Common myeloid progenitor, CD34-positive (primary cell): ENCODE data around the gene HDAC9.

Experiments used
- CTCF ChIA-PET: fragments of 350-600 bp; sonication (Branson Sonifier 250); formaldehyde crosslinking; loops from one replicate; lab custom pipeline; 2021; ENCODE audit warnings: antibody characterized with exemption; lab: Charles Lee
- POLR2A ChIA-PET: fragments of 350-600 bp; sonication (Branson Sonifier 250); formaldehyde crosslinking; loops from one replicate; lab custom pipeline; 2021; ENCODE audit warnings: antibody characterized with exemption; lab: Charles Lee
- DNase-seq, 3 donors: peaks; one replicate each; pipeline versions ENCODE4 v3.0.0 to v3.0.0-alpha.2; 2013
- H3K27ac ChIP-seq, 2 experiments: 1 replicate in 1 of 2; 2 replicates in 1 of 2; pipeline ENCODE4 v1.7.0; 2013; ENCODE audit warnings: inconsistent platforms in 2 of 2, low read length in 2 of 2, mild to moderate bottlenecking in 2 of 2, low read depth in 1 of 2, moderate library complexity in 1 of 2; ENCODE audit not compliant: severe bottlenecking in 2 of 2, insufficient read depth in 1 of 2, poor library complexity in 1 of 2
- H3K27me3 ChIP-seq, 5 experiments: replicated peaks in 2 of 5; 1 replicate in 3 of 5; 2 replicates in 2 of 5; pipeline versions ENCODE4 v1.6.1 to v1.7.0; 2013; ENCODE audit warnings: low read length in 4 of 5, mild to moderate bottlenecking in 2 of 5, moderate library complexity in 2 of 5, inconsistent platforms in 1 of 5; ENCODE audit not compliant: insufficient read depth in 5 of 5, control insufficient read depth in 4 of 5
- H3K36me3 ChIP-seq, 4 experiments: 1 replicate in 2 of 4; 2 replicates in 2 of 4; pipeline versions ENCODE4 v1.6.1 to v1.7.0; 2013; ENCODE audit warnings: low read length in 3 of 4, control low read depth in 1 of 4, mild to moderate bottlenecking in 1 of 4; ENCODE audit not compliant: control insufficient read depth in 4 of 4, insufficient read depth in 4 of 4
- H3K4me1 ChIP-seq, 4 experiments: 1 replicate in 3 of 4; 2 replicates in 1 of 4; pipeline versions ENCODE4 v1.6.1 to v1.7.1; 2013; ENCODE audit warnings: low read length in 3 of 4, mild to moderate bottlenecking in 3 of 4, control low read depth in 1 of 4, inconsistent platforms in 1 of 4, moderate library complexity in 1 of 4; ENCODE audit not compliant: control insufficient read depth in 4 of 4, insufficient read depth in 4 of 4; ENCODE audit errors: control extremely low read depth in 1 of 4
- H3K4me3 ChIP-seq, 7 experiments: 1 replicate in 4 of 7; 2 replicates in 3 of 7; pipeline versions ENCODE4 v1.5.1 to v1.7.0; 2013; ENCODE audit warnings: mild to moderate bottlenecking in 7 of 7, low read length in 6 of 7, moderate library complexity in 6 of 7, inconsistent platforms in 2 of 7, low read depth in 2 of 7, control low read depth in 1 of 7; ENCODE audit not compliant: insufficient read depth in 4 of 7, control insufficient read depth in 1 of 7; ENCODE audit errors: extremely low read depth in 1 of 7
- H3K9me3 ChIP-seq, 5 experiments: 1 replicate in 4 of 5; 2 replicates in 1 of 5; pipeline versions ENCODE4 v1.6.1 to v1.7.1; 2013; ENCODE audit warnings: low read length in 4 of 5, mild to moderate bottlenecking in 2 of 5, inconsistent platforms in 1 of 5, low read depth in 1 of 5, moderate library complexity in 1 of 5; ENCODE audit not compliant: control insufficient read depth in 4 of 5, insufficient read depth in 2 of 5; ENCODE audit errors: control extremely low read depth in 1 of 5
- WGBS: methylation state at CpG from one replicate; pipeline ENCODE4 v1.1.5; 2013; ENCODE audit not compliant: insufficient coverage; 5-methylcytosine and 5-hydroxymethylcytosine counted together

HDAC9 gene

GRCh38 chr7:18530224-18531179 lies 35.0 kb downstream of the HDAC9 start:
- DNase-seq, result peak in 2 of 3 donors; percentile 47 to 53
- no peak overlapping the region for H3K27ac ChIP-seq
- POLR2A ChIA-PET, result no interaction called here
- 100% methylated on average over 3 of the region's 5 CpGs for WGBS
- no peaks in the 10 kb centered on the region for H3K9me3 ChIP-seq
- no peaks in the 10 kb centered on the region for H3K36me3 ChIP-seq
- CTCF ChIA-PET, result no interaction called here
- H3K4me3 ChIP-seq, result no peak overlapping the region
- peaks cover 0 to 10% (median 0%) of the 10 kb centered on the region in 4 experiments for H3K4me1 ChIP-seq
- no peaks in the 10 kb centered on the region for H3K27me3 ChIP-seq

DNA sequence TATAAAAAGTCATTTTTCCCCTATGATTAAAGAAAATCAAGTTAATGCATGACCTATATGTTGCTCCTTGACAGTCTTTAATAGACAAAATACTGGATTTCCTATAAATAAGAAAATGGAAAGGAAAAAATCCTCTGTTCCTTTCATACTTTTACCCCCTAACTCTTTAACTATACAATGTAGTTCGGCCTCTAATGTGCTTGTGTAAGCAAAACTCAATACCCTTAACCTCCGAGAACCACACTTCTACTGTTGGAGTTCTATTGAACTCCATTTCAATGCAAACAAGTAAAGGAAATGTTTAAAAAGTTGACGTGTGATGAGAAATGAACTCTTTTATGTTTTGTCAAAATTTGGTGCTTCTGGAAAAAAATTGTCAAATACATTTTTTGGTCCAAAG lies 36.0 kb downstream of the HDAC9 start:
- POLR2A ChIA-PET, result no interaction called here
- no peak for DNase-seq
- Histone ChIP-seq H3K4me3 (no peak overlapping the region), H3K9me3 (no peaks in the 10 kb centered on the region), H3K27ac (no peak overlapping the region), H3K36me3 (no peaks in the 10 kb centered on the region), H3K4me1 (peaks cover 0 to 7% (median 1%) of the 10 kb centered on the region in 4 experiments), H3K27me3 (no peaks in the 10 kb centered on the region)
- 100% methylated on average over 1 of the region's 3 CpGs for WGBS
- CTCF ChIA-PET, result no interaction called here

- WGBS, result no CpG with 5 or more reads among the region's 2 CpGs
- POLR2A ChIA-PET, result no interaction called here
Measured at GRCh38 chr7:18532813-18533212, 37.3 kb downstream of the HDAC9 start.

GRCh38 chr7:18534481-18534880 lies 38.9 kb downstream of the HDAC9 start:
- DNase-seq, result no peak
- H3K27ac ChIP-seq, result no peak overlapping the region
- POLR2A ChIA-PET, result no interaction called here
- CTCF ChIA-PET, result interaction anchor here (1.1 kb wide), 1 partner anchor 12 kb away, joined by 5 read pairs; no protein-coding TSS in a partner anchor
- H3K36me3 ChIP-seq, result no peaks in the 10 kb centered on the region
- no peaks in the 10 kb centered on the region for H3K27me3 ChIP-seq
- no peaks in the 10 kb centered on the region for H3K9me3 ChIP-seq
- WGBS, result 100% methylated on average over 4 of the region's 5 CpGs
- no peak overlapping the region for H3K4me3 ChIP-seq
- H3K4me1 ChIP-seq, result peaks cover 0 to 3% (median 1%) of the 10 kb centered on the region in 4 experiments

More at GRCh38 chr7:18532813-18533212, 37.3 kb downstream of the HDAC9 start:
- H3K27ac ChIP-seq, result no peak overlapping the region
- H3K4me3 ChIP-seq, result no peak overlapping the region
- CTCF ChIA-PET, result interaction anchor here (1.0 kb wide), 1 partner anchor 13 kb away, joined by 3 read pairs; no protein-coding TSS in a partner anchor
- H3K9me3 ChIP-seq, result no peaks in the 10 kb centered on the region
- no peak for DNase-seq
- no peaks in the 10 kb centered on the region for H3K27me3 ChIP-seq
- no peaks in the 10 kb centered on the region for H3K36me3 ChIP-seq
- H3K4me1 ChIP-seq, result peaks cover 0 to 3% (median 1%) of the 10 kb centered on the region in 4 experiments

GRCh38 chr7:18535810-18536415 lies 40.4 kb downstream of the HDAC9 start:
- no CpG with 5 or more reads among the region's 2 CpGs for WGBS
- Histone ChIP-seq H3K36me3 (no peaks in the 10 kb centered on the region), H3K4me1 (peaks cover 0 to 3% (median 1%) of the 10 kb centered on the region in 4 experiments), H3K27me3 (no peaks in the 10 kb centered on the region), H3K27ac (no peak overlapping the region), H3K9me3 (no peaks in the 10 kb centered on the region), H3K4me3 (no peak overlapping the region)
- CTCF ChIA-PET, result interaction anchor here (0.6 to 1.6 kb wide), 6 partner anchors 9 to 184 kb away, joined by 3 read pairs; no protein-coding TSS in a partner anchor
- POLR2A ChIA-PET, result no interaction called here
- peak in 1 of 3 donors; percentile 22 for DNase-seq

GRCh38 chr7:18536486-18536885 lies 40.9 kb downstream of the HDAC9 start:
- ChIA-PET CTCF (interaction anchor here (0.6 to 1.6 kb wide), 4 partner anchors 12 to 174 kb away, joined by 3 read pairs; no protein-coding TSS in a partner anchor), POLR2A (no interaction called here)
- no peaks in the 10 kb centered on the region for H3K27me3 ChIP-seq
- WGBS, result no CpG with 5 or more reads among the region's 1 CpG
- H3K9me3 ChIP-seq, result no peaks in the 10 kb centered on the region
- peaks cover 0 to 3% (median 1%) of the 10 kb centered on the region in 4 experiments for H3K4me1 ChIP-seq
- H3K36me3 ChIP-seq, result no peaks in the 10 kb centered on the region
- no peak overlapping the region for H3K27ac ChIP-seq
- H3K4me3 ChIP-seq, result no peak overlapping the region
- no peak for DNase-seq
